OCI-M1 (cell line): Measurements from ENCODE around the gene PRR5.
A peak's percentile ranks its signal among the peaks of the same experiment; 100 is the strongest.

ENCODE experiments used
- DNase-seq: peaks from one replicate; lab custom pipeline; 2025; lab: John Stamatoyannopoulos, UW

PRR5 gene

GRCh38 chr22:44718418-44718817 is 16.4 kb downstream of the PRR5 start:
- DNase-seq, result no peak

GRCh38 chr22:44719586-44720368 is 17.8 kb downstream of the PRR5 start:
- no peak for DNase-seq

- no peak for DNase-seq
These were observed 19.2 kb downstream of the PRR5 start for GRCh38 chr22:44721213-44721612.

- DNase-seq, result no peak
These were observed 20.6 kb downstream of the PRR5 start for GRCh38 chr22:44722611-44723010.

GRCh38 chr22:44723801-44724200 is 21.8 kb downstream of the PRR5 start:
- DNase-seq, result peak; percentile 52

- DNase-seq, result no peak
These were observed 22.4 kb downstream of the PRR5 start for GRCh38 chr22:44724416-44724815.

GRCh38 chr22:44724859-44725258 is 22.9 kb downstream of the PRR5 start:
- DNase-seq, result no peak

GRCh38 chr22:44726439-44726838 is 24.4 kb downstream of the PRR5 start:
- no peak for DNase-seq

- no peak for DNase-seq
These were observed 25.1 kb downstream of the PRR5 start for GRCh38 chr22:44727148-44727547.

- no peak for DNase-seq
These were observed 25.7 kb downstream of the PRR5 start for GRCh38 chr22:44727709-44728108.

- DNase-seq, result no peak
These were observed 26.8 kb downstream of the PRR5 start for GRCh38 chr22:44728761-44729324.

GRCh38 chr22:44729391-44730021 is 27.5 kb downstream of the PRR5 start:
- DNase-seq, result no peak

- no peak for DNase-seq
These were observed 28.0 kb downstream of the PRR5 start for GRCh38 chr22:44730022-44730393.

- DNase-seq, result no peak
These were observed 28.7 kb downstream of the PRR5 start for GRCh38 chr22:44730490-44731356.

- DNase-seq, result no peak
These were observed 29.5 kb downstream of the PRR5 start for GRCh38 chr22:44731357-44731970.

GRCh38 chr22:44732017-44732561 is 30.1 kb downstream of the PRR5 start:
- no peak for DNase-seq

GRCh38 chr22:44732661-44733060 is 30.7 kb downstream of the PRR5 start:
- DNase-seq, result no peak

GRCh38 chr22:44733426-44734106 is 31.6 kb downstream of the PRR5 start:
- no peak for DNase-seq

GRCh38 chr22:44734278-44734677 is 32.3 kb downstream of the PRR5 start:
- DNase-seq, result no peak

GRCh38 chr22:44734801-44735517 is 33.0 kb downstream of the PRR5 start:
- no peak for DNase-seq
